Lung microvascular endothelial cell (primary cell): Measurements from ENCODE around the gene FUT1. TPM values are rescaled to one million over a fixed set of nuclear protein-coding genes. Genes with fewer than 3 reads are reported as not detected.
A peak's percentile ranks its signal among the peaks of the same experiment; 100 is the strongest.
"Not testable (repeated sequence)": the region's sequence is repeated elsewhere in the genome, so short reads cannot be mapped to it uniquely, and the experiment has no call there.

Experiments used
- DNase-seq, 2 donors: peaks; one replicate each; pipeline versions ENCODE4 v3.0.0 to v3.0.0-alpha.2; 2010; ENCODE audit warnings: low read depth in 2 of 2
- total RNA-seq: library from RNA; depleted of rRNA; stranded (reverse); fragments of >200 nt; gene quantifications from 2 replicates; pipeline ENCODE4 v1.2.1, GENCODE V29; 2014

The FUT1 gene
- total RNA-seq = 4.8 and 8.3 TPM in 2 replicates

DNA sequence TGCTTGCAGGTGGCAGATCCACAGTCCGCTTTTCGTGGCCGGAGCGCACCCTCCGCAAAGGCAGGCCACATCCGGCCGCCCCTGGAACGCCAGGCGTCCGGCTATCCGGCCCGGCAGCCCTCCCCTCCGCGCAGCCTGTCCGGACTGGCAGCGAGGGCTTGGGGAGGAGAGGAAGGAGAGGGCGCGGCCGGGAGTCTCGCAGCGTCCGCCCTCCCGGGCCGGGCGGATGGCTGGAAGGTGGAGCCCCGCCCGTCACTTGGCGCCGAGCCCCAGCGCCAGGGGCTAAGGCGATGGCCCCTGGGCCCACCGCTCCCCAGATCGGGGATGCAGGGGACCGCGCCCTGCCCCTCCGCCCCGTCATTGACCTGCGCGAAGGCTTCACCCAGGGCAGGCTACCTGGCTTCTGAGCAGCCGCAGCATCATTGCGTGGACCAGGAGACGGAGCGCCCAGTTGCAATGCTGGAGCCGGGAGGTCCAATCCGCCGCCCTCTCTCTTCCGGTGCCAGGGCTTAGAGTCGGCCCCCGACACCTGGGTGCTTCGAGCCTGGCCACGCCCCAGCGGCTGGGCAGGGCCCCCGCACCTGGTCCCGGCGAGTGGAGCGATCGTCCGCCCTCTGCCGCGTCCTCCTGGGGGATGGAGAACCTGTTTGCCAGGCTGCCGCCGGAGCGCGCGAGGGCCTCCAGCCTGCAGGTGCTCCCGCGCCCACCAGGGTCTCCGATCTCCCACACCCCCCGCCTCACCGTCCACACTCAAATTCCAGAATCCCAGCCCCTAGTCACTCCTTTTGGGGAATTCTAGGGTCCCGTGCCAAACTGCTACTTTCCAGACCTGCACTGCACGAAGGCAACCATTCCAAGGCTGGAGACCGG, at the start of gene FUT1:
TSS of gene FUT1 (minus strand) at position 146 of the 870 bp plus-strand sequence. CDS start 1,360 bp downstream, outside the sequence.
- DNase-seq = peak; percentile 59 to 62

DNA sequence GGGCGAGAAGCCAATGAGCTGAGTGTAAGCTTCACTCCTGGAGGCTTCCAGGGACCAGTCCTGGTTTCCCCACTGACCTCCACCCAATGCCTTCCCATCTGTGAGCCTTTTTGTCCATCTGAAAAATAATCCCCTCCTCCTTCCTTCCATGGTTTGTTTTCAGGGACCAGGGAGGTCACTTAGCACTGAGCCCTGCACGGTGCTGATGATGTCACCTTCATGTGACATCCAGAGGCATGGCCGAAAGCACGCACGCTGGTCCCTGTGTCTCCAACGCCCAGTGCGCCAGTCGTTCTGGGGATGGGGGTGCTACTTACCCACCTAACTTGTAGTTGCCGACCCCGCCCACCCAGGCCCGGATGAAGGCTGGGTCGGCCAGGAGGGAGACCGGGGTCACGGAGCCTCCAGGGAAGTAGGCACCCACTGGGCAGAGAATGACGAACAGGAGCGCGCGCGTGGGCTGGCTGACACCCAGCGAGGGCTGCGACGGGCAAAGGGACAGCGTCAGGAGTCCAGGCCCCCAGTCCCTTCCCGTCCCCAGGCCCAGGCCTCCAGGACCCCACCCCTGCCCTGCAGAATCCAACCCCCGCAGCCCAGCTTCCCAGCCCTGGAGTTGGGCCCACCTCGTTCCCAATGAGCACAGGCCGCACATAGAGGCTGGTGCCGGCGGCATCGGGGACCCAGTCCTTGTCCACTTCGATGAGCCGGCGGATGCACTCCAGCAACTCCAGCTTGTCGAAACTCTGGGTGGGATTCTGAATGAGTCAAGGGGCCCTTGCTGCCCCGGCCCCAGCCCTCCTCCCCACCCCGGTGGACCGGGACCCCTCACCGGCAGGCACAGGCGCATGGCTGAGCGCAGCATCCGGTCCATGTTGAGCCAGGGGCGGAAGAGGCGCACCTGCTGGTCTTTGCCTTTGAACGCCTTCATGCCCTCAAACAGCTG, 47.2 kb upstream of the FUT1 start:
- peak in 1 of 2 donors; percentile 58 for DNase-seq

DNA sequence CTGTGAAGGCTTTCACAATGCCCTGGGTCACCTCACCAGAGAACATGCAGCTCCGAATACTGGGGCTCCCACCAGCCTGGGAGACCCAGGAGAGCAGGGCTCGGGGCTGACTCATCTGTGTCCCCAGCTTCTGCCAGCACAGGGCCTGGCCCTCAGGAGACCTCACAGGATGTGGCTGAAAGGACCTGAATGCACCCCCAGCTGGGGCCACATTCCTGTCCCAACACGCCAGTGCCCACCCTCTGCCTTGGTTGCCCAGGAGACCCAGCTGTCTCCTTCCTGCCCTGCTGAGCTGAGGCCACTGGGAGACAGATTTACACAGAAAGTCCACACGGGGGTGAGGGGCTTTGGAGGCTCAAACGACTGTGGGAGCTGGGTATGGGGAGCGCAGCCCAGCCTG, 46.5 kb upstream of the FUT1 start:
- no peak for DNase-seq

DNA sequence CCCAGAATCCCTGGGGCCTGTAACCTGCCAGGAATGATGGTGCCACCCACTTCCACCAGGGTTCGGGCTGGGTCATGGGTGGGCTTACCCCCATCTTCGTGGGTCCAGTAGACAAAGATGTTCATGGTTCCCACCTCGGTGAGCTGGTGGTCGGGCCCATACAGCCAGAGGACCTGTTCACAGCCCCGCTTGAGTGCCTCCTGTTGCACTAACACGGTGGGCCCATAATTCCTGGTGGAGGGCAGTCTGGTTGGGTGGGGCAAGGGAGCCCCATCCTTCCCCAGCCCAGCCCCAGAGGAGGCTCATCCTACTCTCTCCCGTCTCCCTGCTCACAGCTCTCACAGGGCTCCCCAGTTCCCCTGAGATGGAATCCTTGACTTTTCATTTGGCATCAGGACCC, 44.7 kb upstream of the FUT1 start:
- DNase-seq = no peak

DNA sequence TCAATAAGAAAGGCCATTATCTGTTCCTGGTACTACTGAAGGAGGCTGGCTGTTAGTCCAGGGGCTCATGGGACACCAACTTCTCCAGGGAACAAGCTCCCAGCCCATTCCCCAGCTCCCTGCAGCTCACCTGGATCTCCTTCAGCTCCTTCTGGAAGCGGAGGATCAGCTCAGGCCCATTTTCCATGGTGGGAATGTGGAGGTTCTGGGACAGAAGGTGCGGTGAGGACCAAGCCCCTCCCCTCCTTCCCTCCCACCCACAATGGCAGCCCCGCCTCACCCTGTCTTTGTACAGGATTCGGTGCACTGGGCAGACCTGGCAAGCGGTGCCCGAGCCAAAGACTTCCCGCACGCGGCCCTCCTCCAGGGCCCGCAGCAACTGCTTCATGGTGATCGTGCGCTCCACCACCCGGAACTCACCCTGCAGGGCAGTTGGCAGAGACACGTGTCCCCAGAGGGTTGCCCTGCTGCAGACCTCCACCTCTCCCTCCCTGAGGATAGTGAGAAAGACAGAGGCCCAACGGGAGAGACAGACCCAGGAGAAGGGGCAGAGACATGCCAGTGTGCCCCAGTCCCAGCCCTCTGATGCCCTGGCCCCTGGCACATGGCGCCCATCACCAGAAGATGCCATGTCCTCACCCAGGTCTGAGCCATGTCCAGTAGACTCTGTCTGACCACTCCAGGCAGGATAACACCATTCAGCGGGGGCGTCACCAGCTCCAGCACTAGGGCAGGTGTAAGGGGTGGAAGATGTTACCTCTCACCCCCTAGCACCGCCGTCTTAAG, 44.0 kb upstream of the FUT1 start:
- no peak for DNase-seq

DNA sequence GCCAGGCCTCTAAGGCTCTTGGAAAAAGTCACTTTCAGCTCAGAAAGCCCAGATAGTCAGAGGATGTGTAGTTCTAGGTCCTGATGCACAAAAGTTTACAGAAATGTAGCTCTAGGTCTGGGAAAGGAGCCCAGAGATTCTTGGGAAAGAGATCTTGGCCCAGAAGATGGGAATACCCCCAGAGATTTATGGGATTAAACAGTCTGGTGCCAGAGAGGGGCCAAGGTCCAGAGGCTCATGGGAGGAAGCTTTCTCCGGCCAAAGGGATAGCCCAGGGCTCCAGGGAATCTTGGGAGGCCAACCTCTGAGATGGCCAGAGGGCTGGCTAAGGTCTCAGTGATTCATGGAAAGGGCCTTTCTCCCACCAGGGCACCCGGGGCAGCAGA, 43.2 kb upstream of the FUT1 start:
- no peak for DNase-seq

DNA sequence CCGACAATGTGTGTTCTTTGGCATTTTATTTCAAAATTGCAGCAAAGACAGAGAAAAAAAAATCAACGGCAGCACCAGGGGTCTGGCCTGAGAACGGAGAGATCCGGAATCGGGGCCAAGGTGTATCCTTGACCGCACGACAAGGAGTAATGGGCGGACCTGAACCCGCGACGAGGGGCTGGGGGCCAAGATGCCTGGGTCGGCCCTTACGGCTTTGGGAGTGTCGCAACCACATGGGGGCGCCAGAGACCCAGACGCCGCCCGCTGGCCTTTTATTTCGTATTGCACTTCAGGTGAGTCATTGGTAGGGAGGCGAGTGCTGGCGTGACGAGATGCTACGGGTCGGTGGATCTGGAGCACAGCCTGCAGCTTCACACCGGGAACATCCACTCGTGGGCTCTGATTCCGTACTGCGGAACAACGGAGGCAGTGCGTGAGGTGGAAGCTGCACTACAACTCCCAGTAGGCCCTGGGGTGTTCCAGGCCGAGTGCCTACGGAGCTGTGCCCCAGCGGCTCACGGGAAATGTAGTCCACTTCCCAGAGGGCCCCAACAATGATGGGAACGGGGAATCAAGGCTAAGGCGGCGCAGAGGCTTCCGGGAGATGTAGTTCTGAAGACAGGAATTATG, 42.7 kb upstream of the FUT1 start:
- peak; percentile 93 to 94 for DNase-seq

DNA sequence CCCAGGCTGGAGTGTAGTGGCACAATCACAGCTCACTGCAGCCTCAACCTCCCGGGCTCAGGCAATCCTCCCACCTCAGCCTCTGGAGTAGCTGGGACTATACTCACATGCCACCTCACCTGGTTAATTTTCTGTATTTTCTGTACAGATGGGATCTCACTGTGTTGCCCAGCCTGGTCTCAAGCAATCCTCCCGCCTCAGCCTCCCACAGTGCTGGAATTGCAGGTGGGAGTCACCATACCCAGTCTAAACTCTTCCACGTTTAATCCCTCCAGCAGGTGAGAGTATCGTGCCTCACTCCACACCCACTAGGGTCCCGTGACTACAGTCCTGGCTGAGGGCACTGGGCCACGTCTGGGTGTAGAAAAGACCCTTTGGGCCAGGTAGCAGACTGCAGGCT, 41.9 kb upstream of the FUT1 start:
- no peak for DNase-seq

DNA sequence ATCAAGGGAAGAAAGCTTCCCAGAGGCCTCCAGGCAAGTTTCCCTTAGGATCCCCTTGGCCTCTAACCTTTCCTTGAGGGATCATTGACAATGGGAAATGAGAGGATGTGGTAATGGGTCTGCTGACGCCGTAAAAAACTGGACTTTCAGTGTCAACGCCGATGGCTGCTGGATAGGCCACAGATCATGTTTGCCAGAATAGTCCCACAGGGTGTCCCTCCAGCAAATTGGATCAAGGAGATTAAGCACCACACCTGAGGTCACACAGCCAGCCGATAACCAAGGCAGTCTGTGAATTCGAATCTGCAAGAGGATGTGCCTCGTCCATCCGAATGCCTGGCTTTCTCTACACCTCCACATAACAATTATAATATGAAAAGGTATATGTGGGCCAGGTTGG, 40.8 kb upstream of the FUT1 start:
- DNase-seq = no peak

DNA sequence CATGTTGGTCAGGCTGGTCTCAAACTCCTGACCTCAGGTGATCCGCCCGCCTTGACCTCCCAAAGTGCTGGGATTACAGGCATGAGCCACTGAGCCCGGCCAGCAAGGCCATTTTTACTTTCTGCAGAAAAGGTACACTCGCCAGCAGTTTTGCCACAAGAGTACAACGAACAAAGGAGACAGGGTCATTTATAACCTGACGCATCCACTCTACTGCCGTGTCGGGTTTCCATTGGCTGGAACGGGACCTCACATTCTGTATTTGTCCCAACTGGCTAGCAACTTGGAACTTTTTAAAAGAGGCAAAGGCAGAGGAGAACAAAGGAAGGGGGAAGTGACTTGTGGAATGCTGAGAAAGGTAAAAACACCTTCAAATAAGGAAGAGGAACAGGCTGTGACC, 34.9 kb upstream of the FUT1 start:
- DNase-seq = not testable (repeated sequence)

DNA sequence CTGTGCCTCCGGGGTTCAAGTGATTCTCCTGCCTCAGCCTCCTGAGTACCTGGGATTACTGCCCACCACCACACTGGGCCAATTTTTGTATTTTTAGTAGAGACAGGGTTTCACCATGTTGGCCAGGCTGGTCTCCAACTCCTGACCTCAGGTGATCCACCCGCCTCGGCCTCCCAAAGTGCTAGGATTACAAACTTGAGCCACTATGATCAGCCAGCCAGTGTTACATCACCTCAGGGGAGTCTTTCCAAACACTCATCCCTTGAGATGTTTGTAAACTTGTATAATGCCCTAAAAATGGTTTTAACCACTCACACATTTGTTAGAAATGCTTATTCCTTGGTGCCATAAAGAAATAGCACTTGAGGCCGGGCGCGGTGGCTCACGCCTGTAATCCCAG, 34.0 kb upstream of the FUT1 start:
- DNase-seq = not testable (repeated sequence)

DNA sequence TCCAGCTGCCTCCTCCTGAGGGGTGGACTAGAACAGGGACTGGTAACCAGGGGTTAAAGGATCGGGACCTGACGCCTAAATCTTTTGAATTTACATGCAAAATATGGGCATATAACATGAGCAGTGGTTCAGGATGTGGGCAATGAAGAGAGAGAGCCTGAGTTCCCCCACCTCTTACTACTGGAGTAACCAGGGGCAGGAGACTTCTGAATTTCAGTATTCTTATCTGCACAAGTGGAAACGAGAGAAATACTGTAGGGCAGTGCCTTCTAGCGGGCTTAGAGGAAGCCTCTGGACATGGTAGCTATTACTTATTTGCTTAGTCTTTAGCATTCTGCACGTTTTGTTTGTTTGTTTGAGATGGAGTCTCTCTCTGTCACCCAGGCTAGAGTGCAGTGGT, 32.1 kb upstream of the FUT1 start:
- peak in 1 of 2 donors; percentile 40 for DNase-seq

DNA sequence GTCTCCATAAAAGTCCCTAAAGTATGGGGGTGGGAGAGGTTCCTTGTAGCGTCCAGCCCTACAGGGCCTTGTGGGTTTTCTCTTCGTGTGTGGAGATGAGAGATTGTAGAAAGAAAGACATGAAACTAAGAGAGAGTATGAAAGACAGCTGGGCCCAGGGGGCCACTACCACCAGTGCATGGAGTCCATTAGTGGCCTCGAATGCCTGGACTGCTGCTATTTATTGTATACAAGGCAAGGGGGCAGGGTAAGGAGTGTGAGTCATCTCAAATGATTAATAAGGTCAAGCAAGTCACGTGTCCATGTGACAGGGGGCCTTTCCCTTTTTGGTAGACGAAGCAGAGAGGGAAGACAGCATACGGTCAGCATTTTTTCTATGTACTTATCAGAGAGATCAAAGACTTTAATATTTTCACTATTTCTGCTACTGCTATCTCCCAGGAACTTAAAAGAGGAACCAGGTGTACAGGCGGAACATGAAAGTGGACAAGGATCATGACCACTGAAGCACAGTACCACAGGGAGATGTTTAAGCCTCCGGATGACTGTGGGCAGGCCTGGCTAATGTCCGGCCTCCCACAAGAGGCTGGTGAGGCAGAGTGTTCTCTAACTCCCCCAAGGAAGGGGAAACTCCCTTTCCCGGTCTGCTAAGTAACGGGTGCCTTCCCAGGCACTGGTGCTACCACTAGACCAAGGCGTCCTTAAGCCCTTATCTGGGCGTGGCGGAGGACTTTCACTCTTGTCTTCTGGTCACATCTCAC, 28.4 kb upstream of the FUT1 start:
- peak in 1 of 2 donors; percentile 80 for DNase-seq

DNA sequence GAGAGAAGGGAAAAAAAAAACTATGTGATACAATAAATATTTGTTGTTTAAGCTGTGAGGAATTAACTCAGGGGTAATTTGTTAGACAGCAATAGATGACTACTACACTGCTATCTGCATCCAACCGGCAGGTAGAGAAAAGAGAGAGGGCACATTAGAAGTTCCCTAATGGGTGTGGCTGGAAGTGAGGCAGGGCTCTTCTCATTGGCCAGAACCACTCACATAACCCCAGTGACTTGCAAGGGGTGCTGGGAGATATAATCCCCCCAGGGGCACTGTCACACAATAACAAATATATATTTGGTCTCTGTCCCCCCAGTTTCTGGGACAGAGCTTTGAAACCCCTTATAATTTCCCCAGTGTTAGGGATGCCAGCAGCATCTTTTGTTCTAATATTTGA, 27.2 kb upstream of the FUT1 start:
- DNase-seq = no peak

DNA sequence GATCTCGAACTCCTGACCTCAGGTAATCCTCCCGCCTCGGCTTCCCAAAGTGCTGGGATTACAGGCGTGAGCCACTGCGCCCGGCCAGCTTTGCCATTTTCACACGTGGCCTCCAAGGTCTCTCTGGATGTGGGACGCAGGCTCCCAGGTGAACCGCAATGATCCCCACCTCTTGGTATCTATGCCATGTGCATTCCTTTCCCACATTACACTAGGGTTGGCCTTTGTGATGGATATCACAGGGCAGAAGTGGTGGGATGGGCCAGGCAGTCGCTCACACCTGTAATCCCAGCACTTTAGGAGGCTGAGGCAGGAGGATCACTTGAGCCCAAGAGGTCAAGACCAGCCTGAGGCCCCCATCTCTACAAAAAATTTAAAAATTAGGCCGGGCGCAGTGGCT, 25.3 kb upstream of the FUT1 start:
- no peak for DNase-seq

DNA sequence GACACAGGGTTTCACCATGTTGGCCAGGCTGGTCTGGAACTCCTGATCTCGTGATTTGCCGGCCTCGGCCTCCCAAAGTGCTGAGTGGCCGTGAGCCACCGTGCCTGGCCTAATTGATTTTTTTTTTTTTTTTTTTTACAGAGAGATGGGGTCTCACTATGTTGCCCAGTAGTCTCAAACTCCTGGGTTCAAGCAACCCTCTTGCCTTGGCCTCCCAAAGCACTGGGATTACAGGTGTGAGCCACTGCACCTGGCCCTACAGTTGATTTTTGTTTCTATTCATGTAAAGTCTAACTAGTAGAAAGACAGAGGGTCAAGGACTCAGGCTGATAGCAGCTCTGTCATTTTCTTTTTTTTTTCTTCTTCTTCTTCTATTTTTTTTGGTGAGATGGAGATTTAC, 24.7 kb upstream of the FUT1 start:
- DNase-seq = no peak

DNA sequence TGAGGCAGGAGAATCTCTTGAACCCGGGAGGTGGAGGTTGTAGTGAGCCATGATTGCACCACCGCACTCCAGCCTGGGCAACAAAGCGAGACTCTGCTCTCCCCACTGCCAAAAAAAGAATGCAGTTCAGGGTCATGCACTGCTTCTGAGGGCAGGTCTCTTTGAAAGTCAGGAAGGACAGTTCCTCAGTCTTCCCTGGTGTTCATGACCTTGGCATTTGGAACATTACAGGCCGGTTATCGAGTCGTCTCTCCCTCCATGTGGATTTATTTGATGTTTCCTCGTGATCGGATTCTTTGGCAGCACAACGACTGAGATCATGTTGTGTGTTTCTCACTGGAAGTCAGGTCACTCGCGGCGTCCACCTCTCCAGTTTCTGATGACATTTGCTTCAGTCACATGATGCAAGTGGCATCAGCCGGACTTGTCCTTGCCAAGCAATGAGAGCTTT, 20.1 kb upstream of the FUT1 start:
- DNase-seq = peak; percentile 37 to 93

DNA sequence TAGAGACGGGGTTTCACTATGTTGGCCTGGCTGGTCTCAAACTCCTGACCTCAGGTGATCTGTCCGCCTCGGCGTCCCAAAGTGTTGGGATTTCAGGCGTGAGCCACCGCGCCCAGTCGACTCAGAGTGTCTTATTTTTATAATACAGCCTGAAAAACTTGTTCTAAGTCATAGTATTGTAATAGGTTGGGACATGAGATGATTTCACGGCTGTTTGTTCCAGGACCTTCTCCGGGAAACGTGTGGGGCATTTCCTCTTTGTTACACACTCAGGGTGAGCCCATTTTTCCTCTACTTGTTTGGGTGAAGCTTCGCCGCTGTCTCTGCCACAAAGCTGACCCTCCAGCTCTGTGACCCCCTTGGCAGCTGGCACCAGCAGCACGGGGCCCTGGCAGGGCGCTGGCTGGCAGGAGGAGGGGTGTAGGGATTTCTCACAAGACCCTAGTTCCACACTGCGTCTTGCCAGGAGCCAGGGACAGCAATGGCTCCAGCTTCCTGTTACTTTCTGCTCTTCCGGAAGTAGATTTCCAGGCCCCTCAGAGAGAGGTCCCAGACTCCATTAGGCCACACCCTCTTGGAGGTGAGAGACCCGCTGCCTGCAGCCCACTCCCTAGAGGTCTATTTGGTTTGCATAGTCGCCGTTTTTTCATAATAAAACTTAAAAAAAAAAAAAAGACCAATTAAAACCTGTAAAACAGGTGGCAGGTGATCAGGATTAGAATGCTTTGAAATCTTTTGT, 18.5 kb upstream of the FUT1 start:
- no peak for DNase-seq

DNA sequence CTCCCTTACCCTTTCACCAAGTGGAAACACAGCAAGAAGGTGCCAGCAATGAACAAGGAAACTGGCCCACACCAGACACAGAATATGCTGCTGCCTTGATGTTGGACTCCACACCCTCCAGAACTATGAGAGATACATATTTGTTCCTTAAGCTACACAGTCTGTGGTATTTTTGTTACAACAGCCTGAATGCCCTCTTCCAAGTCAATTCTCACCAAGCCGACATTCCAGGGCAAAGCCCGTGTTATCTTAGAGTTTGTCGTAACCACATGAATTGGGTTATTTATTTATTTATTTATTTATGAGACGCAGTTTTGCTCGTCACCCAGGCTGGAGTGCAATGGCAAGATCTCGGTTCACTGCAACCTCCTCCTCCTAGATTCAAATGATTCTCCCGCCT, 17.8 kb upstream of the FUT1 start:
- DNase-seq = no peak
